SK-N-SH (cell line): ENCODE measurements around the gene MAP1B. TPM values are rescaled to one million over a fixed set of nuclear protein-coding genes. Genes with fewer than 3 reads are reported as not detected.

Experiments used
- CTCF ChIA-PET: fragments of 300-600, 350-600 bp; formaldehyde crosslinking; extraction: SDS; loops from one replicate; lab custom pipeline; 2021; lab: Yijun Ruan, JAX
- POLR2A ChIA-PET: fragments of 350-600 bp; sonication (Branson Sonifier 250); formaldehyde crosslinking; extraction: SDS; loops from one replicate; lab custom pipeline; 2020; ENCODE audit warnings: antibody characterized with exemption, inconsistent platforms; lab: Yijun Ruan, JAX
- DNase-seq: peaks from one replicate; pipeline ENCODE4 v3.0.0; 2012
- H2AFZ ChIP-seq: fragments of 200-600 bp; sonication (generic); 2 replicates; pipeline ENCODE4 v1.8.1; 2016; ENCODE audit warnings: antibody characterized with exemption, mild to moderate bottlenecking, low read depth
- H3F3A ChIP-seq: fragments of 200-600 bp; sonication (generic); replicated peaks from 2 replicates; pipeline ENCODE3; 2016; ENCODE audit warnings: antibody characterized with exemption, mild to moderate bottlenecking; ENCODE audit not compliant: insufficient read depth
- H3K27ac ChIP-seq, 2 experiments: fragments of 200-500 bp in 1 of 2; fragments of 200-600 bp in 1 of 2; sonication (Bioruptor generic) in 1 of 2; sonication (generic), shearing (Covaris generic) in 1 of 2; 2 replicates each; pipeline versions ENCODE4 v1.5.1 to v1.6.1; 2014 to 2016; ENCODE audit warnings: low read depth in 2 of 2, inconsistent platforms in 1 of 2, low read length in 1 of 2, mild to moderate bottlenecking in 1 of 2, mixed read lengths in 1 of 2
- H3K27me3 ChIP-seq: fragments of 200-600 bp; sonication (generic), shearing (Covaris generic); 2 replicates; pipeline ENCODE4 v1.6.1; 2016; ENCODE audit warnings: mixed run types; ENCODE audit not compliant: insufficient read depth
- H3K36me3 ChIP-seq, 2 experiments: fragments of 200-500 bp in 1 of 2; fragments of 200-600 bp in 1 of 2; sonication (Bioruptor generic) in 1 of 2; sonication (generic) in 1 of 2; replicated peaks in 1 of 2; 2 replicates each; pipeline versions ENCODE3 to v1.5.1; 2014 to 2016; ENCODE audit warnings: low read length in 1 of 2, mild to moderate bottlenecking in 1 of 2; ENCODE audit not compliant: insufficient read depth in 2 of 2, control insufficient read depth in 1 of 2
- H3K4me1 ChIP-seq, 2 experiments: fragments of 200-500 bp in 1 of 2; fragments of 200-600 bp in 1 of 2; sonication (Bioruptor generic) in 1 of 2; sonication (generic), shearing (Covaris generic) in 1 of 2; 2 replicates each; pipeline versions ENCODE4 v1.5.1 to v1.6.1; 2014 to 2016; ENCODE audit warnings: low read depth in 1 of 2, low read length in 1 of 2, mixed run types in 1 of 2; ENCODE audit not compliant: insufficient read depth in 2 of 2, control insufficient read depth in 1 of 2
- H3K4me2 ChIP-seq: fragments of 200-600 bp; sonication (generic), shearing (Covaris generic); 2 replicates; pipeline ENCODE4 v1.6.1; 2017; ENCODE audit warnings: mixed run types
- H3K4me3 ChIP-seq, 2 experiments: fragments of 200-500 bp in 1 of 2; fragments of 200-600 bp in 1 of 2; sonication (Bioruptor generic) in 1 of 2; sonication (generic), shearing (Covaris generic) in 1 of 2; 2 replicates each; pipeline versions ENCODE4 v1.5.1 to v1.8.1; 2014 to 2016; ENCODE audit warnings: low read depth in 2 of 2, inconsistent platforms in 1 of 2, low read length in 1 of 2, mild to moderate bottlenecking in 1 of 2, mixed read lengths in 1 of 2, moderate library complexity in 1 of 2
- H3K79me2 ChIP-seq: fragments of 200-600 bp; sonication (generic); 2 replicates; pipeline ENCODE4 v1.8.1; 2017; ENCODE audit warnings: mild to moderate bottlenecking; ENCODE audit not compliant: insufficient read depth
- H3K9ac ChIP-seq: fragments of 200-600 bp; sonication (generic); 2 replicates; pipeline ENCODE4 v1.6.1; 2017; ENCODE audit warnings: mixed run types
- H3K9me2 ChIP-seq: fragments of 200-600 bp; sonication (generic); 2 replicates; pipeline ENCODE4 v1.6.1; 2017; ENCODE audit warnings: mixed run types
- H3K9me3 ChIP-seq: fragments of 200-600 bp; sonication (generic); 2 replicates; pipeline ENCODE4 v1.6.1; 2017; ENCODE audit warnings: mixed run types, mild to moderate bottlenecking, moderate library complexity
- H4K20me1 ChIP-seq: fragments of 200-600 bp; sonication (generic); 2 replicates; pipeline ENCODE4 v1.6.1; 2017; ENCODE audit warnings: mild to moderate bottlenecking, mixed run types; ENCODE audit not compliant: insufficient read depth
- ELF1 ChIP-seq: IDR thresholded peaks from 2 replicates; pipeline ENCODE4 v1.4.0; 2012
- EZH2phosphoT487 ChIP-seq: fragments of 200-600 bp; sonication (generic); IDR thresholded peaks from 2 replicates; pipeline ENCODE4 v1.6.1; 2017; ENCODE audit warnings: low read depth, mixed run types, mild to moderate bottlenecking, antibody characterized with exemption, moderate library complexity, borderline replicate concordance
- FOSL2 ChIP-seq: IDR thresholded peaks from 2 replicates; pipeline ENCODE4 v1.4.0; 2012; ENCODE audit warnings: low read depth, mild to moderate bottlenecking, moderate library complexity, borderline replicate concordance
- GABPA ChIP-seq: IDR thresholded peaks from 2 replicates; pipeline ENCODE4 v1.4.0; 2012; ENCODE audit warnings: low read depth, mild to moderate bottlenecking
- GATA2 ChIP-seq: sonication (generic); formaldehyde crosslinking; IDR thresholded peaks from 2 replicates; pipeline ENCODE4 v1.5.0; 2020; ENCODE audit warnings: mild to moderate bottlenecking, missing genetic modification reagents
- MEF2A ChIP-seq: IDR thresholded peaks from 2 replicates; pipeline ENCODE4 v1.4.0; 2012; ENCODE audit warnings: low read depth, borderline replicate concordance
- MXI1 ChIP-seq: IDR thresholded peaks from 2 replicates; pipeline ENCODE4 v1.6.1; 2012; ENCODE audit warnings: mild to moderate bottlenecking, low read depth, low read length, improper control_type of control experiment
- NFIC ChIP-seq: IDR thresholded peaks from 2 replicates; pipeline ENCODE4 v1.4.0; 2012; ENCODE audit warnings: borderline replicate concordance
- NRF1 ChIP-seq: IDR thresholded peaks from 2 replicates; pipeline ENCODE4 v1.6.1; 2012; ENCODE audit warnings: low read depth, mild to moderate bottlenecking, low read length
- RAD21 ChIP-seq: IDR thresholded peaks from 2 replicates; pipeline ENCODE4 v1.6.1; 2012; ENCODE audit warnings: mild to moderate bottlenecking, low read length
- RCOR1 ChIP-seq: fragments of 150-350 bp; IDR thresholded peaks from 2 replicates; pipeline ENCODE4 v1.6.1; 2017; ENCODE audit warnings: antibody characterized with exemption, low read length
- RXRA ChIP-seq: IDR thresholded peaks from 2 replicates; pipeline ENCODE4 v1.4.0; 2012; ENCODE audit warnings: low read depth, mild to moderate bottlenecking, borderline replicate concordance
- TAF1 ChIP-seq: IDR thresholded peaks from 2 replicates; pipeline ENCODE4 v1.6.1; 2012; ENCODE audit warnings: low read depth, mild to moderate bottlenecking, low read length, moderate library complexity, borderline replicate concordance
- TCF12 ChIP-seq: IDR thresholded peaks from 2 replicates; pipeline ENCODE4 v1.4.0; 2012
- WGBS: methylation state at CpG from one replicate; pipeline ENCODE4 v1.1.6; 2017; ENCODE audit warnings: low lambda C conversion rate; 5-methylcytosine and 5-hydroxymethylcytosine counted together
- polyA plus RNA-seq, 3 experiments: library from polyadenylated mRNA; depleted of rRNA; stranded (reverse); fragments of >200 nt; gene quantifications; 2 replicates each; pipeline ENCODE4 v1.2.3, GENCODE V29; 2012
- TF ChIP-seq, protein P1 (sequence below): fragments of 150-350 bp; IDR thresholded peaks from 2 replicates; pipeline ENCODE4 v1.6.1; 2016; ENCODE audit warnings: mild to moderate bottlenecking, low read depth, low read length
- TF ChIP-seq, protein P2 (sequence below): fragments of 200-600 bp; sonication (generic); IDR thresholded peaks from 2 replicates; pipeline ENCODE4 v1.6.1; 2017; ENCODE audit warnings: antibody characterized with exemption, mild to moderate bottlenecking, moderate library complexity
- TF ChIP-seq, protein P3 (sequence below): IDR thresholded peaks from 2 replicates; pipeline ENCODE4 v1.4.0; 2012; ENCODE audit warnings: low read depth, borderline replicate concordance
- TF ChIP-seq, protein P4 (sequence below): IDR thresholded peaks from 2 replicates; pipeline ENCODE4 v1.6.1; 2012; ENCODE audit warnings: mild to moderate bottlenecking, low read depth, low read length, moderate library complexity
- TF ChIP-seq, protein P5 (sequence below): IDR thresholded peaks from 2 replicates; pipeline ENCODE4 v1.4.0; 2012; ENCODE audit warnings: low read depth

Gene MAP1B
- polyA plus RNA-seq, 1 of the 3 experiments (the other 2 are of a cell fraction), result 47.5 TPM

DNA sequence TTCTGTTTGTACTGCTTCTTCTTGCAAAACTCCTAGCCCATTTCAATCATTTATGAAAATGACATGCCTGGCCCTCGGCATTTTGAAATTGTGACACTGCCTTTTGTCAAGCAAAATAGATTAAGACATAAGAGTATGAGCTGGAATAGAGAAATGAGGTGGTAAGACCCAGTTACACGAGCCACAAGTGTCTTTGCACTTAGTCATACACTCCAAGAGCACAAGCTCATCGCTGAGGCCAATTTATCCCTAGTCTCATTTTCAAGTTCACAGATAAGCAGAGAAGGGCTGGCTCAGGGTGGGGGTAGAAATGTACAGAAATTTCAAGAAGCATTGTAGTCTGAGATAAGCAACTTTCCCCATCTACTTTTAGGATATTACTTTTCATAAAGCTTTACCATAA, 40.6 kb upstream of the MAP1B start (continued):
- TF ChIP-seq, protein P1, sequence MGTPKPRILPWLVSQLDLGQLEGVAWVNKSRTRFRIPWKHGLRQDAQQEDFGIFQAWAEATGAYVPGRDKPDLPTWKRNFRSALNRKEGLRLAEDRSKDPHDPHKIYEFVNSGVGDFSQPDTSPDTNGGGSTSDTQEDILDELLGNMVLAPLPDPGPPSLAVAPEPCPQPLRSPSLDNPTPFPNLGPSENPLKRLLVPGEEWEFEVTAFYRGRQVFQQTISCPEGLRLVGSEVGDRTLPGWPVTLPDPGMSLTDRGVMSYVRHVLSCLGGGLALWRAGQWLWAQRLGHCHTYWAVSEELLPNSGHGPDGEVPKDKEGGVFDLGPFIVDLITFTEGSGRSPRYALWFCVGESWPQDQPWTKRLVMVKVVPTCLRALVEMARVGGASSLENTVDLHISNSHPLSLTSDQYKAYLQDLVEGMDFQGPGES, result no peak
- TF ChIP-seq ELF1, result no peak; the same call in 1 of the 2 replicates
- no peak for TF ChIP-seq NRF1
- TF ChIP-seq MEF2A, result peak; percentile 73; the same call in 1 of the 2 replicates
- TF ChIP-seq RCOR1, result no peak
- peak; percentile 100 for TF ChIP-seq TCF12
- TF ChIP-seq, protein P2, sequence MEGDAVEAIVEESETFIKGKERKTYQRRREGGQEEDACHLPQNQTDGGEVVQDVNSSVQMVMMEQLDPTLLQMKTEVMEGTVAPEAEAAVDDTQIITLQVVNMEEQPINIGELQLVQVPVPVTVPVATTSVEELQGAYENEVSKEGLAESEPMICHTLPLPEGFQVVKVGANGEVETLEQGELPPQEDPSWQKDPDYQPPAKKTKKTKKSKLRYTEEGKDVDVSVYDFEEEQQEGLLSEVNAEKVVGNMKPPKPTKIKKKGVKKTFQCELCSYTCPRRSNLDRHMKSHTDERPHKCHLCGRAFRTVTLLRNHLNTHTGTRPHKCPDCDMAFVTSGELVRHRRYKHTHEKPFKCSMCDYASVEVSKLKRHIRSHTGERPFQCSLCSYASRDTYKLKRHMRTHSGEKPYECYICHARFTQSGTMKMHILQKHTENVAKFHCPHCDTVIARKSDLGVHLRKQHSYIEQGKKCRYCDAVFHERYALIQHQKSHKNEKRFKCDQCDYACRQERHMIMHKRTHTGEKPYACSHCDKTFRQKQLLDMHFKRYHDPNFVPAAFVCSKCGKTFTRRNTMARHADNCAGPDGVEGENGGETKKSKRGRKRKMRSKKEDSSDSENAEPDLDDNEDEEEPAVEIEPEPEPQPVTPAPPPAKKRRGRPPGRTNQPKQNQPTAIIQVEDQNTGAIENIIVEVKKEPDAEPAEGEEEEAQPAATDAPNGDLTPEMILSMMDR, result no peak
- TF ChIP-seq EZH2phosphoT487, result no peak

DNA sequence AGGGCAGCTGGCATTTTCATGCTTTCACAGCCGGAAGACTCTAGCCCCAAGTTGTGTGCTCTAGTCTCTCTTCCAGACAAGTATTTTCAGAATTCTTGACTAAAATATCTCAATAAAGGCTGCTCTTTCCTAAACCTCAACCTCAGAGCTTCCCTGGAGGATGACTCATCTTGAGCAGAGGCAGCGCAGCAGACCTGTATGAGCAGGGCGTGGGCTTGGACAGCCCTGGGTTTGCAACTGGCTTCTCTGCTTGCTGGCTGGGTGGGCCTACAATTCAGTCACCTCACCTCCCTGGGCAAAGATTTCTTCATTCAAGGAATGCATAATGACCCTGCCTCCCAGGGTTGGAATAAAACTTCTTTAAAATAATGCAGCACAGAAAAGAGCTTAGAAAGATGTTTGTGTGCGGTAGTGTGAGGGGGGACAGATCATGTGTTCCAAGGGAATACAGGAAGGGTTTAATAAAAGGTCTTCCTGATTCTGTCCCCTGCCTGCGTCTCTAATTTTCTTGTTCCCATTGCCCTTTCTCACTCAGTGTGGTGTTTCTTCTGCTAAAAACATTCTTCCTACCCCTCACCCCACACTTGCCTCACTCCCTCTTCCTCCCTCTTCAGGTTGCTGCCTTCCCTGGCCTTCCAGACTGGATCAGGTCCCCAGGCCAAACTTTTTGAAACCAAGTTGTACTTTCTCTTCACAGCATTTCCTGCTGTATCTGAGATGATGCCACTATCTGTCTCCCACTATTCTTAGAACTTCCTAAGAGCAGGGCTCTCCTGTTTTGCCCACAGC, 39.4 kb upstream of the MAP1B start:
- no peak for DNase-seq
- H3K9me2 ChIP-seq, result no peaks in the 10 kb centered on the region
- peak overlapping the region; percentile 65 for H3K9ac ChIP-seq
- H3K36me3 ChIP-seq, result no peaks in the 10 kb centered on the region
- ChIA-PET CTCF (interaction anchor here (0.7 to 1.7 kb wide), 4 partner anchors 8 to 177 kb away, joined by 3 to 7 read pairs (median 4); no protein-coding TSS in a partner anchor), POLR2A (interaction anchor here (1.8 kb wide), 1 partner anchor 42 kb away, joined by 4 read pairs; no protein-coding TSS in a partner anchor)
- WGBS, result 19% methylated on average over 5 of the region's 5 CpGs
- no peak overlapping the region; a peak in 1 of 4 replicates for H3K4me3 ChIP-seq
- peak overlapping the region; percentile 62; the same call in 1 of the 2 replicates for H3K4me2 ChIP-seq
- no peak overlapping the region for H2AFZ ChIP-seq
- peak overlapping the region; percentile 97 to 98 for H3K27ac ChIP-seq
- H3K79me2 ChIP-seq, result no peaks in the 10 kb centered on the region
- H3F3A ChIP-seq, result peaks cover 48% of the 10 kb centered on the region
- H3K4me1 ChIP-seq, result peaks cover 25 to 35% of the 10 kb centered on the region in 2 experiments
- H3K9me3 ChIP-seq, result no peaks in the 10 kb centered on the region
- no peaks in the 10 kb centered on the region for H4K20me1 ChIP-seq
- no peaks in the 10 kb centered on the region for H3K27me3 ChIP-seq
- TF ChIP-seq TCF12 (peak; percentile 89), GATA2 (CRISPR knock-in tag) (no peak), NFIC (peak; percentile 66), FOSL2 (peak; percentile 97), EZH2phosphoT487 (no peak), RAD21 (no peak), RXRA (peak; percentile 53; the same call in 1 of the 2 replicates), MEF2A (peak; percentile 61; the same call in 1 of the 2 replicates), MXI1 (no peak), GABPA (peak; percentile 30; the same call in 1 of the 2 replicates), TAF1 (peak; percentile 59; the same call in 1 of the 2 replicates)
- TF ChIP-seq, protein P3, sequence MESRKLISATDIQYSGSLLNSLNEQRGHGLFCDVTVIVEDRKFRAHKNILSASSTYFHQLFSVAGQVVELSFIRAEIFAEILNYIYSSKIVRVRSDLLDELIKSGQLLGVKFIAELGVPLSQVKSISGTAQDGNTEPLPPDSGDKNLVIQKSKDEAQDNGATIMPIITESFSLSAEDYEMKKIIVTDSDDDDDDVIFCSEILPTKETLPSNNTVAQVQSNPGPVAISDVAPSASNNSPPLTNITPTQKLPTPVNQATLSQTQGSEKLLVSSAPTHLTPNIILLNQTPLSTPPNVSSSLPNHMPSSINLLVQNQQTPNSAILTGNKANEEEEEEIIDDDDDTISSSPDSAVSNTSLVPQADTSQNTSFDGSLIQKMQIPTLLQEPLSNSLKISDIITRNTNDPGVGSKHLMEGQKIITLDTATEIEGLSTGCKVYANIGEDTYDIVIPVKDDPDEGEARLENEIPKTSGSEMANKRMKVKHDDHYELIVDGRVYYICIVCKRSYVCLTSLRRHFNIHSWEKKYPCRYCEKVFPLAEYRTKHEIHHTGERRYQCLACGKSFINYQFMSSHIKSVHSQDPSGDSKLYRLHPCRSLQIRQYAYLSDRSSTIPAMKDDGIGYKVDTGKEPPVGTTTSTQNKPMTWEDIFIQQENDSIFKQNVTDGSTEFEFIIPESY, result no peak
- TF ChIP-seq, protein P4, sequence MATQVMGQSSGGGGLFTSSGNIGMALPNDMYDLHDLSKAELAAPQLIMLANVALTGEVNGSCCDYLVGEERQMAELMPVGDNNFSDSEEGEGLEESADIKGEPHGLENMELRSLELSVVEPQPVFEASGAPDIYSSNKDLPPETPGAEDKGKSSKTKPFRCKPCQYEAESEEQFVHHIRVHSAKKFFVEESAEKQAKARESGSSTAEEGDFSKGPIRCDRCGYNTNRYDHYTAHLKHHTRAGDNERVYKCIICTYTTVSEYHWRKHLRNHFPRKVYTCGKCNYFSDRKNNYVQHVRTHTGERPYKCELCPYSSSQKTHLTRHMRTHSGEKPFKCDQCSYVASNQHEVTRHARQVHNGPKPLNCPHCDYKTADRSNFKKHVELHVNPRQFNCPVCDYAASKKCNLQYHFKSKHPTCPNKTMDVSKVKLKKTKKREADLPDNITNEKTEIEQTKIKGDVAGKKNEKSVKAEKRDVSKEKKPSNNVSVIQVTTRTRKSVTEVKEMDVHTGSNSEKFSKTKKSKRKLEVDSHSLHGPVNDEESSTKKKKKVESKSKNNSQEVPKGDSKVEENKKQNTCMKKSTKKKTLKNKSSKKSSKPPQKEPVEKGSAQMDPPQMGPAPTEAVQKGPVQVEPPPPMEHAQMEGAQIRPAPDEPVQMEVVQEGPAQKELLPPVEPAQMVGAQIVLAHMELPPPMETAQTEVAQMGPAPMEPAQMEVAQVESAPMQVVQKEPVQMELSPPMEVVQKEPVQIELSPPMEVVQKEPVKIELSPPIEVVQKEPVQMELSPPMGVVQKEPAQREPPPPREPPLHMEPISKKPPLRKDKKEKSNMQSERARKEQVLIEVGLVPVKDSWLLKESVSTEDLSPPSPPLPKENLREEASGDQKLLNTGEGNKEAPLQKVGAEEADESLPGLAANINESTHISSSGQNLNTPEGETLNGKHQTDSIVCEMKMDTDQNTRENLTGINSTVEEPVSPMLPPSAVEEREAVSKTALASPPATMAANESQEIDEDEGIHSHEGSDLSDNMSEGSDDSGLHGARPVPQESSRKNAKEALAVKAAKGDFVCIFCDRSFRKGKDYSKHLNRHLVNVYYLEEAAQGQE, result peak; percentile 59; the same call in 1 of the 2 replicates
- TF ChIP-seq, protein P5, sequence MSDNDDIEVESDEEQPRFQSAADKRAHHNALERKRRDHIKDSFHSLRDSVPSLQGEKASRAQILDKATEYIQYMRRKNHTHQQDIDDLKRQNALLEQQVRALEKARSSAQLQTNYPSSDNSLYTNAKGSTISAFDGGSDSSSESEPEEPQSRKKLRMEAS, result peak; percentile 71
